CD4-positive, alpha-beta T cell treated with Interleukin-4 for 1 hour (primary cell): ENCODE measurements around the gene MCF2L.
A peak's percentile ranks its signal among the peaks of the same experiment; 100 is the strongest.

Source experiments
- DNase-seq, 2 donors: peaks; one replicate each; pipeline ENCODE4 v3.0.0-alpha.2; 2020 to 2022

Gene MCF2L

GRCh38 chr13:112965573-112966115 lies 3.4 kb upstream of the MCF2L start:
- DNase-seq: no peak

GRCh38 chr13:112966776-112967175 lies 2.2 kb upstream of the MCF2L start:
- DNase-seq: no peak

GRCh38 chr13:112967686-112968379 lies 1.2 kb upstream of the MCF2L start:
- DNase-seq: no peak

GRCh38 chr13:112968380-112968909 lies 569 bp upstream of the MCF2L start:
- peak; percentile 33 to 39 for DNase-seq

GRCh38 chr13:112969692-112970338 lies 801 bp downstream of the MCF2L start:
- DNase-seq: no peak

- DNase-seq: no peak
Measured at GRCh38 chr13:112970552-112971287, 1.7 kb downstream of the MCF2L start.

GRCh38 chr13:112971288-112971643 lies 2.3 kb downstream of the MCF2L start:
- DNase-seq: no peak

GRCh38 chr13:112972258-112972657 lies 3.2 kb downstream of the MCF2L start:
- no peak for DNase-seq

- no peak for DNase-seq
Measured at GRCh38 chr13:112972867-112973576, 4.0 kb downstream of the MCF2L start.

GRCh38 chr13:112973577-112973951 lies 4.5 kb downstream of the MCF2L start:
- no peak for DNase-seq

- no peak for DNase-seq
Measured at GRCh38 chr13:112974125-112974524, 5.1 kb downstream of the MCF2L start.

- no peak for DNase-seq
Measured at GRCh38 chr13:112974671-112975070, 5.7 kb downstream of the MCF2L start.

- DNase-seq: no peak
Measured at GRCh38 chr13:112975401-112975939, 6.5 kb downstream of the MCF2L start.

GRCh38 chr13:112976526-112976925 lies 7.5 kb downstream of the MCF2L start:
- DNase-seq: no peak

GRCh38 chr13:112977091-112977490 lies 8.1 kb downstream of the MCF2L start:
- DNase-seq: no peak

GRCh38 chr13:112977525-112977924 lies 8.5 kb downstream of the MCF2L start:
- no peak for DNase-seq

GRCh38 chr13:112978561-112979405 lies 9.8 kb downstream of the MCF2L start:
- DNase-seq: no peak

- no peak for DNase-seq
Measured at GRCh38 chr13:112979406-112979902, 10.4 kb downstream of the MCF2L start.

GRCh38 chr13:112980434-112980833 lies 11.4 kb downstream of the MCF2L start:
- no peak for DNase-seq

- no peak for DNase-seq
Measured at GRCh38 chr13:112981451-112981850, 12.4 kb downstream of the MCF2L start.

- DNase-seq: no peak
Measured at GRCh38 chr13:112982281-112983041, 13.4 kb downstream of the MCF2L start.
